IMR-90 (cell line): ENCODE results near the gene DERL3. TPM values are rescaled to one million over a fixed set of nuclear protein-coding genes. Genes with fewer than 3 reads are reported as not detected.

Source experiments
- ATAC-seq: fragments of 200-7000 bp; cut with Tn5 transposase; 2 replicates; pipeline ENCODE4 v1.9.1; 2020; ENCODE audit warnings: low read depth, mild to moderate bottlenecking, moderate library complexity
- BruUV-seq: library from RNA; stranded (reverse); fragments of 400-500 nt; replicated peaks from 2 replicates; lab custom pipeline; 2021; lab: Mats Ljungman, UMichigan
- CTCF ChIA-PET: fragments of 300-600 bp; formaldehyde crosslinking; extraction: SDS; loops from one replicate; lab custom pipeline; 2021; ENCODE audit warnings: antibody characterized with exemption; lab: Yijun Ruan, JAX
- POLR2A ChIA-PET: fragments of 300-600 bp; sonication (Branson Sonifier 250); formaldehyde crosslinking; loops from one replicate; lab custom pipeline; 2022; ENCODE audit warnings: antibody characterized with exemption; ENCODE audit not compliant: unreplicated experiment; lab: Charles Lee
- DNase-seq: peaks from one replicate; pipeline ENCODE4 v3.0.0; 2013
- H2AFZ ChIP-seq: replicated peaks from 2 replicates; pipeline ENCODE3; 2013; ENCODE audit warnings: low read length, mild to moderate bottlenecking; ENCODE audit not compliant: poor library complexity
- H2AK5ac ChIP-seq: 2 replicates; pipeline ENCODE4 v1.6.1; 2013; ENCODE audit warnings: low read depth, low read length, inconsistent platforms
- H2AK9ac ChIP-seq: replicated peaks from 2 replicates; pipeline ENCODE3; 2013; ENCODE audit warnings: mild to moderate bottlenecking, low read depth, low read length, moderate library complexity; ENCODE audit not compliant: poor library complexity
- H2BK120ac ChIP-seq: 2 replicates; pipeline ENCODE4 v1.6.1; 2013; ENCODE audit warnings: low read depth, low read length, inconsistent platforms
- H2BK15ac ChIP-seq: 3 replicates; pipeline ENCODE4 v1.6.1; 2013; ENCODE audit warnings: low read depth, low read length, inconsistent platforms
- H2BK20ac ChIP-seq: 2 replicates; pipeline ENCODE4 v1.6.1; 2013; ENCODE audit warnings: low read depth, mild to moderate bottlenecking, inconsistent platforms, low read length, moderate library complexity
- H2BK5ac ChIP-seq: 2 replicates; pipeline ENCODE4 v1.6.1; 2013; ENCODE audit warnings: mild to moderate bottlenecking, low read depth, low read length, inconsistent platforms; ENCODE audit not compliant: poor library complexity, severe bottlenecking
- H3K14ac ChIP-seq: replicated peaks from 2 replicates; pipeline ENCODE4 v1.6.1; 2013; ENCODE audit warnings: low read depth, low read length, inconsistent platforms
- H3K18ac ChIP-seq: 2 replicates; pipeline ENCODE4 v1.6.1; 2013; ENCODE audit warnings: low read depth, low read length, control low read depth
- H3K23ac ChIP-seq: 2 replicates; pipeline ENCODE4 v1.6.1; 2013; ENCODE audit warnings: low read depth, low read length, inconsistent platforms
- H3K27ac ChIP-seq: 2 replicates; pipeline ENCODE4 v1.5.1; 2013; ENCODE audit warnings: mild to moderate bottlenecking, control low read depth, low read length; ENCODE audit not compliant: insufficient read depth
- H3K27me3 ChIP-seq: 2 replicates; pipeline ENCODE4 v1.6.1; 2013; ENCODE audit warnings: low read length; ENCODE audit not compliant: control insufficient read depth, insufficient read depth
- H3K36me3 ChIP-seq: 2 replicates; pipeline ENCODE4 v1.6.1; 2013; ENCODE audit warnings: low read length, mixed read lengths; ENCODE audit not compliant: control insufficient read depth, insufficient read depth
- H3K4ac ChIP-seq: 2 replicates; pipeline ENCODE4 v1.6.1; 2013; ENCODE audit warnings: low read depth, low read length, inconsistent platforms
- H3K4me1 ChIP-seq: 2 replicates; pipeline ENCODE4 v1.6.1; 2013; ENCODE audit warnings: low read length, mixed read lengths; ENCODE audit not compliant: control insufficient read depth, insufficient read depth
- H3K4me2 ChIP-seq: 2 replicates; pipeline ENCODE4 v1.6.1; 2013; ENCODE audit warnings: low read depth, mild to moderate bottlenecking, control low read depth, low read length, moderate library complexity
- H3K4me3 ChIP-seq: 2 replicates; pipeline ENCODE4 v1.5.1; 2013; ENCODE audit warnings: low read depth, mild to moderate bottlenecking, control low read depth, low read length, moderate library complexity; ENCODE audit not compliant: insufficient read depth
- H3K56ac ChIP-seq: 2 replicates; pipeline ENCODE4 v1.6.1; 2013; ENCODE audit warnings: low read length, inconsistent platforms; ENCODE audit not compliant: insufficient read depth; ENCODE audit errors: extremely low read depth
- H3K79me1 ChIP-seq, 2 experiments: 2 replicates each; pipeline ENCODE4 v1.6.1; 2013; ENCODE audit warnings: low read length in 2 of 2, inconsistent platforms in 1 of 2, low read depth in 1 of 2
- H3K9ac ChIP-seq: 2 replicates; pipeline ENCODE4 v1.6.1; 2013; ENCODE audit warnings: low read depth, low read length, control low read depth
- H3K9me1 ChIP-seq: 2 replicates; pipeline ENCODE4 v1.6.1; 2013; ENCODE audit warnings: low read length, inconsistent platforms; ENCODE audit not compliant: insufficient read depth
- H3K9me3 ChIP-seq: 2 replicates; pipeline ENCODE4 v1.6.1; 2013; ENCODE audit warnings: low read length; ENCODE audit not compliant: control insufficient read depth, insufficient read depth
- H4K20me1 ChIP-seq: 2 replicates; pipeline ENCODE4 v1.6.1; 2013; ENCODE audit warnings: low read length, inconsistent platforms; ENCODE audit not compliant: insufficient read depth
- H4K5ac ChIP-seq: 2 replicates; pipeline ENCODE4 v1.6.1; 2013; ENCODE audit warnings: mild to moderate bottlenecking, low read depth, low read length, control low read depth
- H4K8ac ChIP-seq, 2 experiments: 2 replicates each; pipeline ENCODE4 v1.6.1; 2013; ENCODE audit warnings: low read depth in 2 of 2, low read length in 2 of 2, control low read depth in 1 of 2, inconsistent platforms in 1 of 2
- H4K91ac ChIP-seq: 2 replicates; pipeline ENCODE4 v1.6.1; 2013; ENCODE audit warnings: low read depth, low read length, inconsistent platforms; ENCODE audit not compliant: insufficient read depth
- FOS ChIP-seq: fragments of 150-350 bp; IDR thresholded peaks from 2 replicates; pipeline ENCODE4 v1.6.1; 2016; ENCODE audit warnings: low read depth, low read length
- POLR2A ChIP-seq: IDR thresholded peaks from 2 replicates; pipeline ENCODE4 v1.6.1; 2012; ENCODE audit warnings: mild to moderate bottlenecking, low read depth, low read length
- SMC3 ChIP-seq: fragments of 150-350 bp; IDR thresholded peaks from 2 replicates; pipeline ENCODE4 v1.6.1; 2016; ENCODE audit warnings: low read depth, mild to moderate bottlenecking, antibody characterized with exemption, low read length, moderate library complexity
- WGBS, 2 experiments: methylation state at CpG; one replicate each; pipeline versions ENCODE4 v1.1.5 to v1.1.7; 2013; ENCODE audit warnings: missing lambda C conversion rate in 2 of 2; ENCODE audit not compliant: insufficient read length in 1 of 2; ENCODE audit errors: extremely low coverage in 2 of 2; 5-methylcytosine and 5-hydroxymethylcytosine counted together
- dilution Hi-C: fragments of 300-500 bp; cut with HindIII; formaldehyde crosslinking; loops from one replicate; pipeline ENCODE4 v1.14.3; 2018; ENCODE audit warnings: low sequenced_read_pairs; ENCODE audit not compliant: unreplicated experiment
- in situ Hi-C: fragments of 300-500 bp; cut with MboI; formaldehyde crosslinking; loops from 3 replicates; pipeline ENCODE4 v1.14.3; 2019; ENCODE audit warnings: low sequenced_read_pairs, inconsistent platforms, mixed read lengths
- intact Hi-C: fragments of 100-400 bp; cut with micrococcal nuclease; formaldehyde crosslinking; loops from 2 replicates; pipeline ENCODE4 v1.10.0; 2022
- polyA plus RNA-seq, 3 experiments: library from polyadenylated mRNA; depleted of rRNA; stranded (reverse); fragments of >200 nt; gene quantifications; 2 replicates each; pipeline ENCODE4 v1.2.3, GENCODE V29; 2012; ENCODE audit warnings: low replicate concordance in 1 of 3
- total RNA-seq: library from RNA; depleted of rRNA; stranded (reverse); fragments of >200 nt; gene quantifications from 2 replicates; pipeline ENCODE4 v1.2.3, GENCODE V29; 2012
- TF ChIP-seq, protein P1 (sequence below): conservative IDR thresholded peaks from 2 replicates; pipeline ENCODE4 v1.5.1; 2012; ENCODE audit warnings: mild to moderate bottlenecking, low read depth, low read length, improper control_type of control experiment
- TF ChIP-seq, protein P2 (sequence below): fragments of 150-350 bp; IDR thresholded peaks from 2 replicates; pipeline ENCODE4 v1.6.1; 2016; ENCODE audit warnings: low read depth, mild to moderate bottlenecking, low read length, moderate library complexity, borderline replicate concordance

The DERL3 gene
- total and polyA plus RNA-seq, 2 of the 4 experiments (the other 2 are of a cell fraction), result 0.18 to 0.62 TPM

DNA sequence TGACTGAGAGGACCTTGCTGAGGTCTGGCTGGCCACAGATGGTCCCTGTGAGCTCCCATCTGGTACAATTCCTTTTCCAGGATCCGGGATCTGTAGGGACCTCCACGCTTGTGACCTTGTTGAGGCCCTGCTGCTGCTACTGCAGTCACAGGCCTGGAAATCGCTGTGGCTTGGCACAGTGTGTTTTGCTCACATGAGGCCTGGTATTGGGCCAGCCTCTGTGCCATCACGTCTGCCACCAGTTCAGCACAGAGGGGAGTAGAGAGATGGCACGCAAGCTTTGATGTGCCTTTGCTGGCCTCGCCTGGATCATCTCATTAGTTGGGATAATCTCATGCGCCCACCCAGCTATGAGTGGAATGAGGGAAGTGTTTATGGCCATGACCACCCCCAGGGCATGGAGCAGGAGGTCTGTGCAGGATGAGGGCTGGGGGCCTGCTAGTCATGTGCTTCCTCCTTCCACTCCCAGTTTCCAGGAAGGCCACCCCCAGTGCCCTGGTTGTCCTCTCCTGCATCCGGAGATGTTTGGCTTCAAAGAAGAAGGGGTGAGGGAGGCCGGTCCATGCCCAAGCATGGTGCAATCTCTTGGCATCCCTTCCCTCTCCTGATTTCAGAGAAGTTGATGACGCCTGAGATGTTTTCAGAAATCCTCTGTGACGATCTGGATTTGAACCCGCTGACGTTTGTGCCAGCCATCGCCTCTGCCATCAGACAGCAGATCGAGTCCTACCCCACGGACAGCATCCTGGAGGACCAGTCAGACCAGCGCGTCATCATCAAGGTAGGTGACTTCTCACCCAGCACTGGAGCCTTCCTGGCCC lies 22.4 kb downstream of the DERL3 start:
- H3K27me3 ChIP-seq, result no peaks in the 10 kb centered on the region
- peaks cover 8% of the 10 kb centered on the region; the same call in 1 of the 2 replicates for H4K20me1 ChIP-seq
- H3K9ac ChIP-seq, result no peak overlapping the region
- in situ Hi-C loops (no loop called here), intact Hi-C loops (no loop called here), dilution Hi-C loops (no loop called here)
- H3K79me1 ChIP-seq, result peaks cover 0 to 5% of the 10 kb centered on the region in 2 experiments; a peak in 1 of 4 replicates
- DNase-seq, result no peak
- H3K4me2 ChIP-seq, result no peak overlapping the region
- H3K9me3 ChIP-seq, result no peaks in the 10 kb centered on the region
- ChIA-PET CTCF (no interaction called here), POLR2A (no interaction called here)
- H2BK5ac ChIP-seq, result no peak overlapping the region
- WGBS, 2 experiments, result 93% methylated on average over 13 of the region's 18 CpGs; no CpG with 5 or more reads in 1 of the 2 experiments
- no peak overlapping the region for H4K8ac ChIP-seq
- no peak overlapping the region for H3K27ac ChIP-seq
- H2BK120ac ChIP-seq, result no peak overlapping the region
- H3K14ac ChIP-seq, result no peak overlapping the region
- H3K36me3 ChIP-seq, result peaks cover 47% of the 10 kb centered on the region
- H3K4me3 ChIP-seq, result no peak overlapping the region
- H4K91ac ChIP-seq, result no peak overlapping the region
- no peak overlapping the region for H2AK5ac ChIP-seq
- no peak overlapping the region for H3K23ac ChIP-seq
- no peak overlapping the region for H2AK9ac ChIP-seq
- H3K4me1 ChIP-seq, result no peaks in the 10 kb centered on the region
- no peak overlapping the region for H2BK20ac ChIP-seq
- H2BK15ac ChIP-seq, result no peak overlapping the region
- H3K9me1 ChIP-seq, result peaks cover 3% of the 10 kb centered on the region; the same call in 1 of the 2 replicates
- TF ChIP-seq SMC3, result no peak
- TF ChIP-seq, protein P1, sequence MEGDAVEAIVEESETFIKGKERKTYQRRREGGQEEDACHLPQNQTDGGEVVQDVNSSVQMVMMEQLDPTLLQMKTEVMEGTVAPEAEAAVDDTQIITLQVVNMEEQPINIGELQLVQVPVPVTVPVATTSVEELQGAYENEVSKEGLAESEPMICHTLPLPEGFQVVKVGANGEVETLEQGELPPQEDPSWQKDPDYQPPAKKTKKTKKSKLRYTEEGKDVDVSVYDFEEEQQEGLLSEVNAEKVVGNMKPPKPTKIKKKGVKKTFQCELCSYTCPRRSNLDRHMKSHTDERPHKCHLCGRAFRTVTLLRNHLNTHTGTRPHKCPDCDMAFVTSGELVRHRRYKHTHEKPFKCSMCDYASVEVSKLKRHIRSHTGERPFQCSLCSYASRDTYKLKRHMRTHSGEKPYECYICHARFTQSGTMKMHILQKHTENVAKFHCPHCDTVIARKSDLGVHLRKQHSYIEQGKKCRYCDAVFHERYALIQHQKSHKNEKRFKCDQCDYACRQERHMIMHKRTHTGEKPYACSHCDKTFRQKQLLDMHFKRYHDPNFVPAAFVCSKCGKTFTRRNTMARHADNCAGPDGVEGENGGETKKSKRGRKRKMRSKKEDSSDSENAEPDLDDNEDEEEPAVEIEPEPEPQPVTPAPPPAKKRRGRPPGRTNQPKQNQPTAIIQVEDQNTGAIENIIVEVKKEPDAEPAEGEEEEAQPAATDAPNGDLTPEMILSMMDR, result no peak
- TF ChIP-seq POLR2A, result no peak
- no peak for TF ChIP-seq FOS
- TF ChIP-seq, protein P2, sequence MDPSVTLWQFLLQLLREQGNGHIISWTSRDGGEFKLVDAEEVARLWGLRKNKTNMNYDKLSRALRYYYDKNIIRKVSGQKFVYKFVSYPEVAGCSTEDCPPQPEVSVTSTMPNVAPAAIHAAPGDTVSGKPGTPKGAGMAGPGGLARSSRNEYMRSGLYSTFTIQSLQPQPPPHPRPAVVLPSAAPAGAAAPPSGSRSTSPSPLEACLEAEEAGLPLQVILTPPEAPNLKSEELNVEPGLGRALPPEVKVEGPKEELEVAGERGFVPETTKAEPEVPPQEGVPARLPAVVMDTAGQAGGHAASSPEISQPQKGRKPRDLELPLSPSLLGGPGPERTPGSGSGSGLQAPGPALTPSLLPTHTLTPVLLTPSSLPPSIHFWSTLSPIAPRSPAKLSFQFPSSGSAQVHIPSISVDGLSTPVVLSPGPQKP, result no peak
- H4K5ac ChIP-seq, result no peak overlapping the region
- no peak overlapping the region for H3K56ac ChIP-seq
- no peak overlapping the region for H3K18ac ChIP-seq
- no peak overlapping the region for H3K4ac ChIP-seq
- no peak for ATAC-seq
- no TSS peak for BruUV-seq
- no peak overlapping the region for H2AFZ ChIP-seq
